ENCODE data around the gene CIAO2B.
"Not testable (repeated sequence)": the region's sequence is repeated elsewhere in the genome, so short reads cannot be mapped to it uniquely, and the experiment has no call there.

Gene CIAO2B

GRCh38 chr16:66936889-66937554 lies 2.8 kb upstream of the CIAO2B start:
- DNase-seq: no peak

- no peak for DNase-seq
Observed at GRCh38 chr16:66936462-66936861, 2.3 kb upstream of the CIAO2B start.

GRCh38 chr16:66935314-66936011 lies 1.3 kb upstream of the CIAO2B start, which contains the start of gene CES2:
Gene CES2, plus strand, starts transcription at chr16:66935516. Its CDS starts 120 bp downstream, at chr16:66935636.
- DNase-seq: no peak

- not testable (repeated sequence) for DNase-seq
Observed at GRCh38 chr16:66934839-66935313, 674 bp upstream of the CIAO2B start.

- peak; percentile 65 for DNase-seq
Observed at GRCh38 chr16:66933776-66934137, 445 bp downstream of the CIAO2B start.

- DNase-seq: no peak
Observed at GRCh38 chr16:66932076-66932475, 2.1 kb downstream of the CIAO2B start.

GRCh38 chr16:66931665-66932064 lies 2.5 kb downstream of the CIAO2B start:
- DNase-seq: no peak

- no peak for DNase-seq
Observed at GRCh38 chr16:66930189-66930588, 4.0 kb downstream of the CIAO2B start.

GRCh38 chr16:66928702-66929388 lies 5.4 kb downstream of the CIAO2B start:
- DNase-seq: no peak

GRCh38 chr16:66927918-66928649 lies 6.1 kb downstream of the CIAO2B start:
- DNase-seq: no peak

GRCh38 chr16:66926961-66927436 lies 7.2 kb downstream of the CIAO2B start:
- no peak for DNase-seq

GRCh38 chr16:66926171-66926947 lies 7.8 kb downstream of the CIAO2B start:
- no peak for DNase-seq

GRCh38 chr16:66925322-66925840 lies 8.8 kb downstream of the CIAO2B start, which contains the start of gene RRAD:
Gene RRAD, minus strand, starts transcription at chr16:66925535. Its CDS starts 356 bp downstream, at chr16:66925179.
- DNase-seq: no peak

GRCh38 chr16:66924527-66925321 lies 9.5 kb downstream of the CIAO2B start:
- peak; percentile 38 for DNase-seq

- DNase-seq: no peak
Observed at GRCh38 chr16:66923866-66924265, 10.3 kb downstream of the CIAO2B start.

- no peak for DNase-seq
Observed at GRCh38 chr16:66923247-66923731, 10.9 kb downstream of the CIAO2B start.

- DNase-seq: no peak
Observed at GRCh38 chr16:66921729-66922450, 12.3 kb downstream of the CIAO2B start.

- no peak for DNase-seq
Observed at GRCh38 chr16:66920924-66921680, 13.1 kb downstream of the CIAO2B start.

- no peak for DNase-seq
Observed at GRCh38 chr16:66920299-66920590, 14.0 kb downstream of the CIAO2B start.

Data from activated naive CD4-positive, alpha-beta T cell treated with anti-CD3 and anti-CD28 coated beads, Interleukin-2, amount 50 U/mL, for 16 hours (primary cell).